Right ventricle myocardium superior (tissue), 1 donor: Measurements from ENCODE around the gene SLC35F1. TPM values are rescaled to one million over a fixed set of nuclear protein-coding genes. Genes with fewer than 3 reads are reported as not detected.

Experiments
- ATAC-seq: fragments of 200-7000 bp; cut with Tn5 transposase; one replicate; pipeline ENCODE4 v1.9.1; 2020; ENCODE audit warnings: mild to moderate bottlenecking; ENCODE audit not compliant: poor library complexity
- DNase-seq: peaks from one replicate; pipeline ENCODE4 v3.0.0-alpha.2; 2020
- intact Hi-C: fragments of 100-400 bp; cut with DNase I; formaldehyde crosslinking; loops from one replicate; pipeline ENCODE4 v1.11.2; 2022
- total RNA-seq: library from RNA; stranded (reverse); fragmentation: NEBNext Ultra II Directional; extraction: Animal tissue kit (Norgen Biotek cat#: 25700); gene quantifications from one replicate; pipeline ENCODE4 v1.2.1, GENCODE V29; 2021
- donor health status: DM: no; HTN: yes; CAD: no; lungs with severe emphysema.

Gene SLC35F1
- total RNA-seq, 1 donor from 2014 or later = 4.8 TPM

DNA sequence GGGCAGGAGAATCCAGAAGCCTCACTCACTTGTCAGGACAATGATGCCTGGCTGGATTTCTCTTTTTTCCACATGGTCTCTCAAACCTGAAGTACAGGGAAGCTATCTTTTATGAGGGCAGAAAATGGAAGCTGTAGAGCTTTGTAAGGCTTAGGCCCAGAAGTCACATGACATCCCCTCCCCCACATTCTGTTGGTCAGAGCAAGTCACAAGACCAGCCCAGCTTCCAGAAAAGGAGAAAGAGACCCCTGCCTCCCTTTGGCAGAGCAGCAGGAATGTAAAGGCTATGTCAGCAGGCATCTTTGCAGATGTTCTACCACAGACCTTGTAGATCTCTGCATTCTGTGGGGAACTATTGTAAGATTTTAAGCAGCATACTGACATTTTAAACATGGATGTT is 245.5 kb downstream of the SLC35F1 start:
- DNase-seq (no peak), ATAC-seq (no peak)
- intact Hi-C loops = no loop called here

DNA sequence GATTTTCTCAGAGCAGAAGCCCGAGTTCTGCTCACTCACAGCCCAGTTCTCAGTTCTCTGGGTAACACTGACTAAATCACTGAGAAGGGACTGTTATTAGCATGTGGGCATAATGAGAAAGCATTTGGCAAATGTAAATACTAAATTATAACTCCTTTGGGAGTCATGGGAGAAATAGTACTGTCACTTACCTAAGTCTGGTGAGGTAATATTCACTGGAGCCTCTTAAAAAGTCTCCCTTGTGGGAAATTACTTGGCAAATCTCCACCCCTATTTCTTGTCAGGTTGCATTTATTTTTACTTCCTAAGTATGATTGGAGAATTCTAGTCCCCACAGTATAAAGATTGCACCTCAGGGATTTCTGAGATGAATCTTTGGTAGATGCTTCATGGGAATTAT is 254.3 kb downstream of the SLC35F1 start:
- intact Hi-C loops = no loop called here
- ATAC-seq (no peak), DNase-seq (no peak)

DNA sequence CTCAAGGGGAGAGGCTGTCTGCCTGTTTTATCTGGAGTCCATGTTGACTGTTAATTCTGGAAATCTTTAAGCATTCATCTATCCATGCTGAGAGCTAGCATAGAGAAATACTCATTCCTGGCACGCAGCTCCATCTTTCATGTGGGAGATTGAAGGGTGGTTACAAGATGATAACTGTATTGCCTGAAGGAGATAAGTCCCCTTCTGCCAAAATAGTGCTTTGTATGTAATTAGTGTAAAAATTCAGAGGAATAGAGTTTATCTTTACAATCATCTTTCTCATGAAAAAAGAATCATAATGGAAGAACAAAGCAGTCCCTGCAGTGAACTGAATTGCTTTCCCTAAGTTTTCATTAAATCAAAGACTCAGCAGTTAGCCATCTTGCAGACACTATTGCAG is 256.5 kb downstream of the SLC35F1 start:
- intact Hi-C loops = no loop called here
- DNase-seq (no peak), ATAC-seq (no peak)

- ATAC-seq = peak; percentile 66
- no peak for DNase-seq
- intact Hi-C loops = no loop called here
Observed at GRCh38 chr6:118165500-118165899, 258.4 kb downstream of the SLC35F1 start.

DNA sequence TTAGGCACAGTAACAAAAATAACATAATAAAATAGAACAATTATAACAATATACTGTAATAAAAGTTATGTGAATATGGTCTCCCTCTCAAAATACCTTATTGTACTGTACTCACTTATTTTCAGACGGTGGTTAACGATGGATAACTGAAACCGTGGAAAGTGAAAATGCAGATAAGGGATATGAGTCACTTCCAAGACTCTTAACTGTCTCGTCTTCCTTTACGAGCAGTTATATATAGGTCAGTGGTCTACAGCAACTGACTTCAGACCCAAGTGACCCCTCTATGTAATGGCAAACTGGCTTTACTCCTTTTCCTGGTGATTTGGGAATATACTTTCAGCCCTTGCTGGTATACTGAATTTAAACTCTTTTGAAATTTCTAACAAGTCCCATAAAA is 261.4 kb downstream of the SLC35F1 start:
- ATAC-seq = no peak
- DNase-seq = no peak
- intact Hi-C loops = no loop called here

- intact Hi-C loops = no loop called here
- ATAC-seq = no peak
- DNase-seq = no peak
Observed at GRCh38 chr6:118171852-118172251, 264.8 kb downstream of the SLC35F1 start.

DNA sequence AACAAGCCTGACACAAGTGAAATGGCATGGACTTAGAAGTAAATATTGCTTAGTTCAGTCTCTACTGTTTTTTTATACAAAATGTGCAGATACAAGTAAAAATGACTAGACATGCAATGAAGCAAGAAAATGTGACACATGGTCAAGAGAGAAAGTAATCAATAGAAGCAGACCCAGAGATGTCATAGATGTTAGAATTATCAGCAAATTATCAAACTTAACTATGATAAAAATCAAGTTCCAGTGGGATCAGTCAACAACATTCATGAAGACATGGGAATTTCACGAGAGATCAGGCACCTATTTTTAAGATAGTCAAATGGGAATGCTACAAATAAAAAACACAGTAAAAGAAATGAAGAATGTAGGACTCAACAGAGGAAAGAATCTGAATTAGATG is 267.0 kb downstream of the SLC35F1 start:
- intact Hi-C loops = no loop called here
- ATAC-seq (no peak), DNase-seq (no peak)

DNA sequence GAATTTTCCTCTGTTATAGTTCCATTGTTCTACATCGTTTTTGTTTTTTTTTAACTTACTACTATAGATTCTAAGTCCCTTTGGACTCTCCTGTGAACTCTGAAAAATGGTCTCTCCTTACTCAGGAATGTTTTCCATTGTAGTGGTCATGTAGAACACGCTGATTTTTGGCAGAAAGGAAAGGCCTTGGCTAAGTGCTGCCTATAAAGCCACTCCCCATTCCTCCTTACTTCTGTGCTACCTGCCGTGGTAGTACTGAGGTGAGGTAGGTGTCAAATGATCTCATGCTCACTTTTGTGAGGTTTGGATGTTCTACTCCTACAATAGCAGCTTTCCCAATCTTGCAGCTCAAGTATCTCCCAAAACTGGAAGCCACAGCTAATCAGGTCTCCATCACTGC is 270.7 kb downstream of the SLC35F1 start:
- DNase-seq (no peak), ATAC-seq (no peak)
- intact Hi-C loops = no loop called here

DNA sequence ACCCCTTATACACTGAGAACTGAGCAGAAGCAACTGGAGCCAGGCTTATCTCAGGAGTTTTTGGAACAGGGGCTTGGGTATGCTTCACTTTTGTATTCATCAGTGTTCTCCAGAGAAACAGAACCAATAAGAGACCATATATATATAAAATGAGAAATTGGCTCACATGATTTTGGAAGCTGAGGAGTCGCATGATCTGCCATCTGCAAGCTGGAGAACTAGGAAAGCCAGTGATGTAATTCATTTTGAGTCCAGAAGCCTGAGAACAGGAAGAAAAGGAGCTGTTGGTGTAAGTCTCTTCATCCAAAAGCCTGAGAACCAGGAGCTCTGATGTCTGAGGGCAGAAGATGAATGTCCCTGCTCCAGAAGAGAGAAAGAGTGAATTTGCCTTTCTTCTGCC is 272.0 kb downstream of the SLC35F1 start:
- no peak for DNase-seq
- ATAC-seq = no peak
- intact Hi-C loops = no loop called here

GRCh38 chr6:118186672-118187567 is 279.9 kb downstream of the SLC35F1 start:
- intact Hi-C loops = no loop called here
- ATAC-seq (no peak), DNase-seq (no peak)

- DNase-seq (no peak), ATAC-seq (peak; percentile 39)
- intact Hi-C loops = no loop called here
Observed at GRCh38 chr6:118187568-118188164, 280.6 kb downstream of the SLC35F1 start.

- intact Hi-C loops = no loop called here
Observed at GRCh38 chr6:118188561-118188960, 281.5 kb downstream of the SLC35F1 start.

GRCh38 chr6:118197539-118197938 is 290.5 kb downstream of the SLC35F1 start:
- ATAC-seq (no peak), DNase-seq (no peak)
- intact Hi-C loops = no loop called here

More at GRCh38 chr6:118188561-118188960, 281.5 kb downstream of the SLC35F1 start:
- DNase-seq = no peak
- ATAC-seq = no peak

DNA sequence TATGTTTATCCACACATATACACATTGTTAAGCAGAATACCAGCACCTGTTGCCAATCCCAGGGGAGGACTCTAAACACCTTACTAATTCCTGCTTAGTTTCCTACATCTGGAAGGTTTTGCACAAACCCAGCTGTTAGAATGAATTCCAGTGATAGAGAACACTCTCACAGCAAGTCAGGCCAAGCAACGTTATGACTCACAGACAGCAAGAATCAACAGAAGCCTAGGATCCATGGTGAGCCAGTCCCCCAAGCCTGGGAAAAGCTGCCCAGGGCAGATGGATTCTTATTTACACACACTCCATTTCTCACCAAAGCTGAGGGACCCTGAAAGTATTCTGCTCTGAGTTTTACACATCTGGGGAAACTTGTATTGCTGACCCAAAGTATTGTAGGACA is 291.7 kb downstream of the SLC35F1 start:
- intact Hi-C loops = no loop called here
- ATAC-seq (no peak), DNase-seq (no peak)

- ATAC-seq (no peak), DNase-seq (no peak)
- intact Hi-C loops = no loop called here
Observed at GRCh38 chr6:118200160-118200559, 293.1 kb downstream of the SLC35F1 start.

GRCh38 chr6:118202517-118202916 is 295.5 kb downstream of the SLC35F1 start:
- DNase-seq (no peak), ATAC-seq (no peak)
- intact Hi-C loops = no loop called here

GRCh38 chr6:118203545-118203944 is 296.5 kb downstream of the SLC35F1 start:
- intact Hi-C loops = no loop called here
- no peak for DNase-seq
- ATAC-seq = no peak

DNA sequence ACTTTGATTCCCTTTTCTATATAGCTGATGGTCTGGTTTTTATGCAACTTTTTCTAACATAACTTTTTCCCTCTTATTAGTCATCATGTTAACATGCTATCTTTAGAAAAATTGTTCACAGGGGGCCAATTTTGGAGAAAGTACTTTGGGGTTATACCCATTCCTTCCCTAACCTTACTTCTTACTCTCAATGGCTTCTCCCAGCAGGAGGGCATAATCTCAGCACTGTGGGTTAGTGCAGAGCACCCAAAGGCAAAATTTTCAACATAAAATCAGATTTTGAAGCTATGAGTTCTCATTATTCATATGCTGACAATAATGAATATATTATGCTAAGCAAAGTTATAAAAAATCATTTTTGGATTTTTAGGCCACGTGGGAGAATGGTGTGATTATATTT is 299.2 kb downstream of the SLC35F1 start:
- intact Hi-C loops = loop anchor here (2.0 kb wide), 1 partner anchor 39 kb away; no protein-coding TSS in a partner anchor
- no peak for DNase-seq
- no peak for ATAC-seq

DNA sequence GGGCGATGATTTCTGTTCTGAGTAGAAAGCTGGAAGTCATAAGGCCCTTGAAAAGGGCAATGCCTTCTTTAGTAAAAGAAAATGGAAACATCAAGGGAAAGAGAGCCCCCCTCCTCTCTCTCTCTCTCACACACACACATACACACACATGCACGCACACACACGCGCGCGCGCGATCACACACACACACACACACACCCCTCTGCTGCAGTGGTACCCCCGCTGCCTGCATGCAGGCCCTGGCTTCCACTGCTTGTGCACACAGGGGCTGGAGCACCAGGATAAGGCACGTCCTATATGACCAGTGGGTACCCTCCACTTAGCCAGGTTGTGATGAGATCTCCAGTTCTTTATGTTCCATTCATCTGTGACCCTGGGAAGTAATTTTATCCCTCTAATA is 300.9 kb downstream of the SLC35F1 start:
- no peak for DNase-seq
- no peak for ATAC-seq
- intact Hi-C loops = loop anchor here (2.0 kb wide), 1 partner anchor 41 kb away; no protein-coding TSS in a partner anchor

- no peak for ATAC-seq
- no peak for DNase-seq
- intact Hi-C loops = no loop called here
Observed at GRCh38 chr6:118212451-118213173, 305.5 kb downstream of the SLC35F1 start.
